Naive thymus-derived CD8-positive, alpha-beta T cell (primary cell): ENCODE data around the gene SMCO1. TPM values are rescaled to one million over a fixed set of nuclear protein-coding genes. Genes with fewer than 3 reads are reported as not detected.
A peak's percentile ranks its signal among the peaks of the same experiment; 100 is the strongest.
"Not testable (repeated sequence)": the region's sequence is repeated elsewhere in the genome, so short reads cannot be mapped to it uniquely, and the experiment has no call there.

Experiments used
- ATAC-seq, 2 donors: fragments of 150-1000 bp; cut with Tn5 transposase in 1 of 2; sonication (Bioruptor Pico), chemical (Tn5 transposase) in 1 of 2; 1 replicate in 1 of 2; 2 replicates in 1 of 2; pipeline ENCODE4 v1.10.0; 2021; ENCODE audit warnings: mild to moderate bottlenecking in 2 of 2, moderate library complexity in 2 of 2
- POLR2A ChIA-PET: fragments of 350-600 bp; sonication (Branson Sonifier 250); formaldehyde crosslinking; loops from one replicate; lab custom pipeline; 2021; ENCODE audit warnings: antibody characterized with exemption; lab: Charles Lee
- DNase-seq, 10 donors: peaks; one replicate each; pipeline versions ENCODE4 v3.0.0 to v3.0.0-alpha.2; 2020 to 2022
- H3K27ac Mint-ChIP-seq, 10 donors: one replicate each; pipeline ENCODE4 v1.8.0; 2020 to 2022; ENCODE audit warnings: mild to moderate bottlenecking in 10 of 10, mixed read lengths in 10 of 10, moderate library complexity in 4 of 10, inconsistent platforms in 1 of 10
- H3K27me3 Mint-ChIP-seq, 5 donors: one replicate each; pipeline ENCODE4 v1.8.0; 2021 to 2022; ENCODE audit warnings: mixed read lengths in 5 of 5
- H3K36me3 Mint-ChIP-seq, 3 donors: one replicate each; pipeline ENCODE4 v1.8.0; 2020 to 2022; ENCODE audit warnings: mixed read lengths in 3 of 3, mild to moderate bottlenecking in 2 of 3, inconsistent platforms in 1 of 3
- H3K4me1 Mint-ChIP-seq, 4 donors: one replicate each; pipeline ENCODE4 v1.8.0; 2021 to 2022; ENCODE audit warnings: mixed read lengths in 4 of 4
- H3K4me3 Mint-ChIP-seq, 10 donors: one replicate each; pipeline ENCODE4 v1.8.0; 2020 to 2022; ENCODE audit warnings: mild to moderate bottlenecking in 10 of 10, mixed read lengths in 10 of 10, moderate library complexity in 6 of 10, inconsistent platforms in 1 of 10
- H3K9me3 Mint-ChIP-seq, 9 donors: one replicate each; pipeline ENCODE4 v1.8.0; 2020 to 2022; ENCODE audit warnings: mixed read lengths in 9 of 9, mild to moderate bottlenecking in 3 of 9, inconsistent platforms in 1 of 9, moderate library complexity in 1 of 9
- polyA plus RNA-seq, 3 donors: library from polyadenylated mRNA; unstranded; fragments of 300-500 nt; fragmentation: Illumina TruSeq; gene quantifications; one replicate each; pipeline ENCODE4 v1.2.3, GENCODE V29; 2021
- total RNA-seq, 8 experiments: library from RNA in 2 of 8; stranded (reverse) in 2 of 8; gene quantifications; one replicate each; pipeline ENCODE4 v1.2.3 and lab custom pipeline; 2021 to 2026

The SMCO1 gene
- total and polyA plus RNA-seq, 5 experiments from 2014 or later = not detected

- peaks cover 0 to 5% (median 0%) of the 10 kb centered on the region in 5 donors for H3K27me3 Mint-ChIP-seq
- no peak overlapping the region for H3K4me3 Mint-ChIP-seq
- ATAC-seq (no peak), DNase-seq (peak in 7 of 10 donors; percentile 10 to 37 (median 26))
- H3K4me1 Mint-ChIP-seq = no peaks in the 10 kb centered on the region
- peaks cover 0 to 50% (median 23%) of the 10 kb centered on the region in 3 donors for H3K36me3 Mint-ChIP-seq
- POLR2A ChIA-PET = no interaction called here
- no peak overlapping the region for H3K27ac Mint-ChIP-seq
- peaks cover 11 to 75% (median 28%) of the 10 kb centered on the region in 9 donors for H3K9me3 Mint-ChIP-seq
These were observed 4.0 kb upstream of the SMCO1 start for GRCh38 chr3:196518966-196519717.

- H3K27ac Mint-ChIP-seq = no peak overlapping the region
- no peak for ATAC-seq
- H3K36me3 Mint-ChIP-seq = peaks cover 0 to 50% (median 23%) of the 10 kb centered on the region in 3 donors
- H3K27me3 Mint-ChIP-seq = peaks cover 0 to 5% (median 0%) of the 10 kb centered on the region in 5 donors
- H3K9me3 Mint-ChIP-seq = peaks cover 11 to 72% (median 32%) of the 10 kb centered on the region in 9 donors
- H3K4me3 Mint-ChIP-seq = no peak overlapping the region
- DNase-seq = no peak
- POLR2A ChIA-PET = interaction anchor here (0.7 kb wide), 1 partner anchor 81 kb away, joined by 12 read pairs; no protein-coding TSS in a partner anchor
- no peaks in the 10 kb centered on the region for H3K4me1 Mint-ChIP-seq
These were observed 2.8 kb upstream of the SMCO1 start for GRCh38 chr3:196517919-196518318.

- no peak for ATAC-seq
- Mint-ChIP-seq H3K27me3 (peaks cover 0 to 5% (median 0%) of the 10 kb centered on the region in 5 donors), H3K4me1 (no peaks in the 10 kb centered on the region), H3K9me3 (peaks cover 11 to 67% (median 32%) of the 10 kb centered on the region in 9 donors), H3K36me3 (peaks cover 0 to 46% (median 23%) of the 10 kb centered on the region in 3 donors), H3K27ac (no peak overlapping the region), H3K4me3 (peak overlapping the region in 1 of 10 donors; percentile 34)
- POLR2A ChIA-PET = interaction anchor here (0.7 kb wide), 1 partner anchor 81 kb away, joined by 12 read pairs; no protein-coding TSS in a partner anchor
- no peak for DNase-seq
These were observed 2.1 kb upstream of the SMCO1 start for GRCh38 chr3:196517162-196517800.

- H3K4me1 Mint-ChIP-seq = no peaks in the 10 kb centered on the region
- ATAC-seq (no peak), DNase-seq (no peak)
- peaks cover 0 to 39% (median 11%) of the 10 kb centered on the region in 9 donors for H3K9me3 Mint-ChIP-seq
- no peak overlapping the region for H3K27ac Mint-ChIP-seq
- H3K4me3 Mint-ChIP-seq = no peak overlapping the region
- POLR2A ChIA-PET = no interaction called here
- peaks cover 0 to 5% (median 4%) of the 10 kb centered on the region in 5 donors for H3K27me3 Mint-ChIP-seq
- H3K36me3 Mint-ChIP-seq = peaks cover 0 to 21% (median 7%) of the 10 kb centered on the region in 3 donors
These were observed 813 bp downstream of the SMCO1 start for GRCh38 chr3:196514350-196514716.

- Mint-ChIP-seq H3K27me3 (peaks cover 0 to 5% (median 4%) of the 10 kb centered on the region in 5 donors), H3K36me3 (peaks cover 0 to 16% (median 5%) of the 10 kb centered on the region in 3 donors), H3K4me1 (no peaks in the 10 kb centered on the region), H3K27ac (no peak overlapping the region), H3K4me3 (no peak overlapping the region), H3K9me3 (peaks cover 0 to 34% (median 11%) of the 10 kb centered on the region in 9 donors)
- ATAC-seq (no peak), DNase-seq (no peak)
- POLR2A ChIA-PET = no interaction called here
These were observed 1.3 kb downstream of the SMCO1 start for GRCh38 chr3:196513697-196514349.

GRCh38 chr3:196511646-196512425 is 3.3 kb downstream of the SMCO1 start:
- peak overlapping the region in 1 of 10 donors; percentile 28 for H3K27ac Mint-ChIP-seq
- POLR2A ChIA-PET = interaction anchor here (0.7 kb wide), 1 partner anchor 10 kb away, joined by 4 read pairs; no protein-coding TSS in a partner anchor
- peaks cover 0 to 11% (median 2%) of the 10 kb centered on the region in 3 donors for H3K36me3 Mint-ChIP-seq
- peaks cover 0 to 15% (median 9%) of the 10 kb centered on the region in 9 donors for H3K9me3 Mint-ChIP-seq
- H3K4me1 Mint-ChIP-seq, H3K27me3 Mint-ChIP-seq, H3K4me3 Mint-ChIP-seq, ATAC-seq, DNase-seq: not testable (repeated sequence)

- H3K27me3 Mint-ChIP-seq, POLR2A ChIA-PET, DNase-seq, H3K36me3 Mint-ChIP-seq, H3K4me3 Mint-ChIP-seq, H3K4me1 Mint-ChIP-seq, H3K27ac Mint-ChIP-seq, ATAC-seq: not testable (repeated sequence)
- H3K9me3 Mint-ChIP-seq = peaks cover 0 to 14% (median 7%) of the 10 kb centered on the region in 9 donors
These were observed 4.0 kb downstream of the SMCO1 start for GRCh38 chr3:196511108-196511507.

GRCh38 chr3:196506687-196507086 is 8.5 kb downstream of the SMCO1 start:
- no peak for ATAC-seq
- POLR2A ChIA-PET = no interaction called here
- Mint-ChIP-seq H3K27me3 (peaks cover 0 to under 1% (median 0%) of the 10 kb centered on the region in 5 donors), H3K4me3 (no peak overlapping the region), H3K27ac (no peak overlapping the region), H3K9me3 (peaks cover 0 to 16% (median 3%) of the 10 kb centered on the region in 9 donors), H3K36me3 (no peaks in the 10 kb centered on the region), H3K4me1 (peaks cover 2 to 13% (median 12%) of the 10 kb centered on the region in 4 donors)
- no peak for DNase-seq

- ATAC-seq (no peak), DNase-seq (no peak)
- H3K27ac Mint-ChIP-seq = peak overlapping the region in 9 of 10 donors; percentile 21 to 97 (median 91)
- peaks cover 0 to 15% (median 3%) of the 10 kb centered on the region in 9 donors for H3K9me3 Mint-ChIP-seq
- peaks cover 11 to 34% (median 31%) of the 10 kb centered on the region in 4 donors for H3K4me1 Mint-ChIP-seq
- peak overlapping the region; percentile 33 to 100 (median 96) for H3K4me3 Mint-ChIP-seq
- H3K27me3 Mint-ChIP-seq = no peaks in the 10 kb centered on the region
- POLR2A ChIA-PET = interaction anchor here (1.1 to 3.7 kb wide), 3 partner anchors 64 to 438 kb away, joined by 3 to 15 read pairs (median 3); partner anchors contain the start of genes FBXO45, NCBP2, PAK2 and WDR53
- H3K36me3 Mint-ChIP-seq = peaks cover 0 to 6% (median 0%) of the 10 kb centered on the region in 3 donors
These were observed 10.6 kb downstream of the SMCO1 start for GRCh38 chr3:196504556-196504955.

GRCh38 chr3:196504077-196504398 is 11.1 kb downstream of the SMCO1 start:
- H3K27ac Mint-ChIP-seq = peak overlapping the region; percentile 83 to 98 (median 95)
- H3K4me3 Mint-ChIP-seq = peak overlapping the region; percentile 95 to 100 (median 98)
- H3K27me3 Mint-ChIP-seq, ATAC-seq: not testable (repeated sequence)
- peak in 1 of 10 donors; percentile 11 for DNase-seq
- H3K4me1 Mint-ChIP-seq = peaks cover 15 to 39% (median 36%) of the 10 kb centered on the region in 4 donors
- peaks cover 0 to 11% (median 3%) of the 10 kb centered on the region in 9 donors for H3K9me3 Mint-ChIP-seq
- peaks cover 0 to 10% (median 0%) of the 10 kb centered on the region in 3 donors for H3K36me3 Mint-ChIP-seq
- POLR2A ChIA-PET = interaction anchor here (1.1 to 3.7 kb wide), 4 partner anchors 65 to 438 kb away, joined by 3 to 15 read pairs (median 4); partner anchors contain the start of genes FBXO45, NCBP2, PAK2 and UBXN7

GRCh38 chr3:196503196-196504076 is 11.7 kb downstream of the SMCO1 start, which contains the start of gene RNF168:
TSS of gene RNF168 (minus strand) at chr3:196503768. CDS start at chr3:196503173, 595 bp downstream.
- Mint-ChIP-seq H3K4me3 (peak within 1 kb of the TSS; percentile 95 to 100 (median 98)), H3K27ac (peak within 1 kb of the TSS; percentile 91 to 99 (median 96)), H3K36me3 (peaks cover 0 to 16% (median 2%) of the 10 kb centered on the region in 3 donors), H3K27me3 (no peaks in the 10 kb centered on the region), H3K9me3 (peaks cover 0 to 11% (median 3%) of the 10 kb centered on the region in 9 donors), H3K4me1 (peaks cover 17 to 45% (median 41%) of the 10 kb centered on the region in 4 donors)
- POLR2A ChIA-PET = interaction anchor here (1.1 to 3.7 kb wide), 5 partner anchors 25 to 439 kb away, joined by 3 to 15 read pairs (median 6); partner anchors contain the start of genes FBXO45, NCBP2, PAK2 and UBXN7
- peak; percentile 80 to 92 (median 83) for DNase-seq
- peak; percentile 74 to 81 for ATAC-seq
